ENCODE results near the gene NCBP3. TPM values are rescaled to one million over a fixed set of nuclear protein-coding genes. Genes with fewer than 3 reads are reported as not detected.
A peak's percentile ranks its signal among the peaks of the same experiment; 100 is the strongest.
"Not testable (repeated sequence)": the region's sequence is repeated elsewhere in the genome, so short reads cannot be mapped to it uniquely, and the experiment has no call there.

NCBP3 gene
- total RNA-seq, 2 experiments from 2014 or later, result 35.9 to 44.6 TPM

GRCh38 chr17:3799181-3799945 lies 46.7 kb downstream of the NCBP3 start:
- ChIA-PET POLR2A (no interaction called here), CTCF (interaction anchor here (0.5 to 1.2 kb wide), 2 partner anchors 62 to 117 kb away, joined by 3 read pairs; no protein-coding TSS in a partner anchor)
- H3K9me3 Mint-ChIP-seq (ENCODE audit: low read depth), result no peaks in the 10 kb centered on the region
- intact Hi-C loops (cut with DNase I, micrococcal nuclease), result loop anchor here in 1 of 2 experiments (10.0 kb wide), 1 partner anchor 985 kb away; no protein-coding TSS in a partner anchor
- H3K27ac Mint-ChIP-seq, result no peak overlapping the region
- no peaks in the 10 kb centered on the region for H3K36me3 Mint-ChIP-seq (ENCODE audit: low read depth)
- H3K27me3 Mint-ChIP-seq, result no peaks in the 10 kb centered on the region
- ATAC-seq (no peak), DNase-seq (no peak)
- H3K4me1 Mint-ChIP-seq, result peaks cover 28% of the 10 kb centered on the region
- no peak overlapping the region for H3K4me3 Mint-ChIP-seq

- CTCF ChIA-PET, result interaction anchor here (1.2 kb wide), 1 partner anchor 61 kb away, joined by 3 read pairs; no protein-coding TSS in a partner anchor
- ATAC-seq (no peak), DNase-seq (no peak)
- intact Hi-C loops (cut with DNase I, micrococcal nuclease), result loop anchor here in 1 of 2 experiments (10.0 kb wide), 1 partner anchor 984 kb away; no protein-coding TSS in a partner anchor
- Mint-ChIP-seq H3K4me1 (peaks cover 25% of the 10 kb centered on the region), H3K9me3 (ENCODE audit: low read depth) (no peaks in the 10 kb centered on the region), H3K27me3 (no peaks in the 10 kb centered on the region), H3K36me3 (ENCODE audit: low read depth) (no peaks in the 10 kb centered on the region), H3K4me3 (no peak overlapping the region), H3K27ac (no peak overlapping the region)
- POLR2A ChIA-PET, result no interaction called here
Measured at GRCh38 chr17:3798273-3799180, 47.5 kb downstream of the NCBP3 start.

GRCh38 chr17:3796822-3797170 lies 49.2 kb downstream of the NCBP3 start:
- intact Hi-C loops (cut with DNase I, micrococcal nuclease), result loop anchor here in 1 of 2 experiments (1.0 to 10.0 kb wide), 2 partner anchors 31 to 982 kb away; no protein-coding TSS in a partner anchor
- no peaks in the 10 kb centered on the region for H3K36me3 Mint-ChIP-seq (ENCODE audit: low read depth)
- H3K27ac Mint-ChIP-seq, result no peak overlapping the region
- ChIA-PET CTCF (interaction anchor here (0.7 to 0.8 kb wide), 2 partner anchors 59 to 267 kb away, joined by 3 to 5 read pairs; no protein-coding TSS in a partner anchor), POLR2A (interaction anchor here (0.6 to 0.8 kb wide), 2 partner anchors 12 to 49 kb away, joined by 3 read pairs; partner anchors contain the start of gene NCBP3)
- H3K4me3 Mint-ChIP-seq, result no peak overlapping the region
- H3K27me3 Mint-ChIP-seq, result no peaks in the 10 kb centered on the region
- no peaks in the 10 kb centered on the region for H3K9me3 Mint-ChIP-seq (ENCODE audit: low read depth)
- H3K4me1 Mint-ChIP-seq, result peaks cover 24% of the 10 kb centered on the region
- peak; percentile 23 for ATAC-seq
- DNase-seq, result no peak

GRCh38 chr17:3796110-3796821 lies 49.8 kb downstream of the NCBP3 start:
- intact Hi-C loops (cut with DNase I, micrococcal nuclease), result loop anchor here in 1 of 2 experiments (1.0 to 10.0 kb wide), 2 partner anchors 31 to 981 kb away; no protein-coding TSS in a partner anchor
- peak overlapping the region; percentile 43 for H3K27ac Mint-ChIP-seq
- no peak overlapping the region for H3K4me3 Mint-ChIP-seq
- ChIA-PET POLR2A (interaction anchor here (0.5 to 0.8 kb wide), 4 partner anchors 13 to 50 kb away, joined by 3 read pairs; partner anchors contain the start of gene NCBP3), CTCF (interaction anchor here (0.7 to 0.9 kb wide), 3 partner anchors 38 to 268 kb away, joined by 3 to 5 read pairs (median 3); no protein-coding TSS in a partner anchor)
- H3K27me3 Mint-ChIP-seq, result no peaks in the 10 kb centered on the region
- H3K36me3 Mint-ChIP-seq (ENCODE audit: low read depth), result no peaks in the 10 kb centered on the region
- DNase-seq, result peak; percentile 80
- H3K4me1 Mint-ChIP-seq, result peaks cover 29% of the 10 kb centered on the region
- ATAC-seq, result peak; percentile 75
- no peaks in the 10 kb centered on the region for H3K9me3 Mint-ChIP-seq (ENCODE audit: low read depth)

- intact Hi-C loops (cut with DNase I, micrococcal nuclease), result loop anchor here in 1 of 2 experiments (1.0 to 10.0 kb wide), 2 partner anchors 30 to 981 kb away; no protein-coding TSS in a partner anchor
- DNase-seq, result no peak
- Mint-ChIP-seq H3K9me3 (ENCODE audit: low read depth) (no peaks in the 10 kb centered on the region), H3K27ac (peak overlapping the region; percentile 34), H3K36me3 (ENCODE audit: low read depth) (no peaks in the 10 kb centered on the region), H3K4me3 (no peak overlapping the region), H3K4me1 (peaks cover 33% of the 10 kb centered on the region), H3K27me3 (no peaks in the 10 kb centered on the region)
- ChIA-PET CTCF (interaction anchor here (0.9 kb wide), 1 partner anchor 37 kb away, joined by 3 read pairs; no protein-coding TSS in a partner anchor), POLR2A (interaction anchor here (0.7 kb wide), 1 partner anchor 28 kb away, joined by 3 read pairs; no protein-coding TSS in a partner anchor)
- peak; percentile 10 for ATAC-seq
Measured at GRCh38 chr17:3795390-3796102, 50.5 kb downstream of the NCBP3 start.

- CTCF ChIA-PET, result no interaction called here
- no peak overlapping the region for H3K4me3 Mint-ChIP-seq
- DNase-seq, result peak; percentile 43
Measured at GRCh38 chr17:3794557-3795389, 51.3 kb downstream of the NCBP3 start.

GRCh38 chr17:3794152-3794551 lies 51.9 kb downstream of the NCBP3 start:
- H3K27ac Mint-ChIP-seq, CTCF ChIA-PET: not testable (repeated sequence)
- intact Hi-C loops (cut with DNase I, micrococcal nuclease), result loop anchor here (5.0 to 10.0 kb wide), 2 partner anchors 57 to 979 kb away; no protein-coding TSS in a partner anchor

More at GRCh38 chr17:3794557-3795389, 51.3 kb downstream of the NCBP3 start:
- no peaks in the 10 kb centered on the region for H3K36me3 Mint-ChIP-seq (ENCODE audit: low read depth)
- peak overlapping the region; percentile 34 for H3K27ac Mint-ChIP-seq
- no peaks in the 10 kb centered on the region for H3K9me3 Mint-ChIP-seq (ENCODE audit: low read depth)
- no peaks in the 10 kb centered on the region for H3K27me3 Mint-ChIP-seq
- intact Hi-C loops (cut with DNase I, micrococcal nuclease), result loop anchor here (5.0 to 10.0 kb wide), 2 partner anchors 57 to 980 kb away; no protein-coding TSS in a partner anchor
- POLR2A ChIA-PET, result no interaction called here
- peak; percentile 52 for ATAC-seq
- peaks cover 36% of the 10 kb centered on the region for H3K4me1 Mint-ChIP-seq

GRCh38 chr17:3793258-3793657 lies 52.8 kb downstream of the NCBP3 start:
- H3K4me3 Mint-ChIP-seq; H3K27ac Mint-ChIP-seq; POLR2A ChIA-PET; H3K27me3 Mint-ChIP-seq; H3K36me3 Mint-ChIP-seq (ENCODE audit: low read depth); H3K9me3 Mint-ChIP-seq (ENCODE audit: low read depth); ATAC-seq; DNase-seq: not testable (repeated sequence)
- peaks cover 38% of the 10 kb centered on the region for H3K4me1 Mint-ChIP-seq
- CTCF ChIA-PET, result interaction anchor here (2.5 kb wide), 1 partner anchor 55 kb away, joined by 9 read pairs; no protein-coding TSS in a partner anchor
- intact Hi-C loops (cut with DNase I, micrococcal nuclease), result loop anchor here (5.0 to 10.0 kb wide), 2 partner anchors 56 to 978 kb away; no protein-coding TSS in a partner anchor

More at GRCh38 chr17:3794152-3794551, 51.9 kb downstream of the NCBP3 start:
- H3K4me3 Mint-ChIP-seq; H3K9me3 Mint-ChIP-seq (ENCODE audit: low read depth); POLR2A ChIA-PET; ATAC-seq; H3K36me3 Mint-ChIP-seq (ENCODE audit: low read depth); DNase-seq; H3K27me3 Mint-ChIP-seq: not testable (repeated sequence)
- H3K4me1 Mint-ChIP-seq, result peaks cover 36% of the 10 kb centered on the region

- ChIA-PET POLR2A (no interaction called here), CTCF (interaction anchor here (0.6 to 2.5 kb wide), 3 partner anchors 9 to 54 kb away, joined by 3 to 9 read pairs (median 3); no protein-coding TSS in a partner anchor)
- Mint-ChIP-seq H3K36me3 (ENCODE audit: low read depth) (no peaks in the 10 kb centered on the region), H3K4me1 (peaks cover 43% of the 10 kb centered on the region), H3K27me3 (no peaks in the 10 kb centered on the region), H3K4me3 (no peak overlapping the region), H3K9me3 (ENCODE audit: low read depth) (no peaks in the 10 kb centered on the region), H3K27ac (no peak overlapping the region)
- intact Hi-C loops (cut with DNase I, micrococcal nuclease), result loop anchor here (5.0 to 10.0 kb wide), 2 partner anchors 55 to 978 kb away; no protein-coding TSS in a partner anchor
- DNase-seq, result no peak
- no peak for ATAC-seq
Measured at GRCh38 chr17:3792481-3792880, 53.6 kb downstream of the NCBP3 start.
